LNCaP clone FGC (cell line): ENCODE data around the gene NFKBIZ.
"Not testable (repeated sequence)": the region's sequence is repeated elsewhere in the genome, so short reads cannot be mapped to it uniquely, and the experiment has no call there.

Source experiments
- DNase-seq: peaks from one replicate; pipeline ENCODE4 v3.0.0-alpha.2; 2011; ENCODE audit warnings: low read depth
- H3K4me3 ChIP-seq: 2 replicates; pipeline ENCODE4 v1.5.1; 2011; ENCODE audit warnings: mild to moderate bottlenecking, low read depth, low read length, control low read depth
- CTCF ChIP-seq: IDR thresholded peaks from 2 replicates; pipeline ENCODE4 v1.5.1; 2012; ENCODE audit warnings: mild to moderate bottlenecking; ENCODE audit not compliant: control insufficient read depth, insufficient read depth; ENCODE audit errors: extremely low read depth

Gene NFKBIZ

GRCh38 chr3:101900316-101900715 lies 51.0 kb downstream of the NFKBIZ start:
- DNase-seq = no peak
- no peak for TF ChIP-seq CTCF
- H3K4me3 ChIP-seq = no peak overlapping the region

GRCh38 chr3:101900736-101901135 lies 51.4 kb downstream of the NFKBIZ start:
- TF ChIP-seq CTCF = no peak
- no peak for DNase-seq
- H3K4me3 ChIP-seq = no peak overlapping the region

GRCh38 chr3:101902041-101902440 lies 52.7 kb downstream of the NFKBIZ start:
- no peak for TF ChIP-seq CTCF
- no peak for DNase-seq
- H3K4me3 ChIP-seq = no peak overlapping the region

GRCh38 chr3:101903451-101903871 lies 54.1 kb downstream of the NFKBIZ start:
- no peak for TF ChIP-seq CTCF
- no peak for DNase-seq

GRCh38 chr3:101905573-101905972 lies 56.3 kb downstream of the NFKBIZ start:
- not testable (repeated sequence) for H3K4me3 ChIP-seq, DNase-seq

More at GRCh38 chr3:101903451-101903871, 54.1 kb downstream of the NFKBIZ start:
- H3K4me3 ChIP-seq = no peak overlapping the region
